SU-DHL-6 (cell line): ENCODE data around the gene NPFF.

Source experiments
- H2AFZ ChIP-seq: fragments of 200-600 bp; sonication (generic); 2 replicates; pipeline ENCODE4 v1.6.1; 2014; ENCODE audit warnings: low read depth, mild to moderate bottlenecking, moderate library complexity, mixed read lengths, antibody characterized with exemption, low read length; ENCODE audit not compliant: severe bottlenecking
- H3F3A ChIP-seq: fragments of 200-600 bp; shearing (Covaris generic); 2 replicates; pipeline ENCODE4 v1.6.0; 2016; ENCODE audit warnings: antibody characterized with exemption, mild to moderate bottlenecking; ENCODE audit not compliant: insufficient read depth
- H3K27ac ChIP-seq: fragments of 200-600 bp; sonication (generic); 2 replicates; pipeline ENCODE4 v1.5.1; 2016; ENCODE audit warnings: low read depth, mild to moderate bottlenecking, low read length, moderate library complexity, mixed read lengths
- H3K27me3 ChIP-seq: fragments of 200-600 bp; sonication (generic), shearing (Covaris generic); 2 replicates; pipeline ENCODE4 v1.6.0; 2014; ENCODE audit warnings: mild to moderate bottlenecking, low read length
- H3K36me3 ChIP-seq: fragments of 200-600 bp; sonication (generic); 2 replicates; pipeline ENCODE4 v1.6.1; 2014; ENCODE audit warnings: mild to moderate bottlenecking, low read length, mixed read lengths
- H3K4me2 ChIP-seq: fragments of 300-600, 200-600 bp; shearing (Covaris generic), sonication (generic); 2 replicates; pipeline ENCODE4 v1.6.0; 2014; ENCODE audit warnings: low read length, low read depth, mild to moderate bottlenecking; ENCODE audit not compliant: poor library complexity, severe bottlenecking
- H3K4me3 ChIP-seq: fragments of 200-600 bp; sonication (generic); 2 replicates; pipeline ENCODE4 v1.5.1; 2014; ENCODE audit warnings: antibody characterized with exemption, low read length, mild to moderate bottlenecking, mixed read lengths; ENCODE audit not compliant: insufficient read depth, poor library complexity, severe bottlenecking
- H3K79me2 ChIP-seq: fragments of 200-600 bp; sonication (generic); 2 replicates; pipeline ENCODE4 v1.6.1; 2014; ENCODE audit warnings: mild to moderate bottlenecking, low read length, moderate library complexity; ENCODE audit not compliant: insufficient read depth
- H3K9ac ChIP-seq: fragments of 200-600 bp; sonication (generic); 2 replicates; pipeline ENCODE4 v1.7.0; 2014; ENCODE audit warnings: mild to moderate bottlenecking, low read length
- H3K9me2 ChIP-seq: fragments of 200-600 bp; sonication (generic); replicated peaks from 2 replicates; pipeline ENCODE4 v1.6.1; 2014; ENCODE audit warnings: low read length; ENCODE audit not compliant: insufficient read depth
- H3K9me3 ChIP-seq: fragments of 200-600 bp; sonication (generic); 2 replicates; pipeline ENCODE4 v1.6.1; 2014; ENCODE audit warnings: low read length, mixed read lengths; ENCODE audit not compliant: insufficient read depth
- H4K20me1 ChIP-seq: fragments of 200-600 bp; sonication (generic); 2 replicates; pipeline ENCODE4 v1.6.1; 2014; ENCODE audit warnings: low read depth, mild to moderate bottlenecking, antibody characterized with exemption, low read length, moderate library complexity, mixed read lengths
- CTCF ChIP-seq: fragments of 200-600 bp; sonication (generic); IDR thresholded peaks from one replicate; pipeline ENCODE4 v1.5.1; 2017; ENCODE audit warnings: antibody characterized with exemption, mild to moderate bottlenecking, low read length, moderate library complexity; ENCODE audit not compliant: insufficient read depth, poor library complexity, severe bottlenecking
- EZH2phosphoT487 ChIP-seq: fragments of 200-600 bp; sonication (generic), shearing (Covaris generic); conservative IDR thresholded peaks from 2 replicates; pipeline ENCODE4 v1.6.1; 2018; ENCODE audit warnings: mild to moderate bottlenecking, antibody characterized with exemption, low read length, moderate library complexity, mixed read lengths

NPFF gene

GRCh38 chr12:53476769-53477209, 30.5 kb downstream of the NPFF start:
- no peaks in the 10 kb centered on the region for H3K9me2 ChIP-seq
- peaks cover 31% of the 10 kb centered on the region; the same call in 1 of the 2 replicates for H4K20me1 ChIP-seq
- H3F3A ChIP-seq = peaks cover 81% of the 10 kb centered on the region
- H3K27me3 ChIP-seq = no peaks in the 10 kb centered on the region
- no peak overlapping the region for H3K4me2 ChIP-seq
- TF ChIP-seq CTCF = peak; percentile 28
- no peak for TF ChIP-seq EZH2phosphoT487
- H2AFZ ChIP-seq = no peak overlapping the region
- no peak overlapping the region for H3K9ac ChIP-seq
- no peaks in the 10 kb centered on the region for H3K9me3 ChIP-seq
- H3K27ac ChIP-seq = no peak overlapping the region
- peaks cover 31% of the 10 kb centered on the region for H3K79me2 ChIP-seq
- peaks cover 67% of the 10 kb centered on the region for H3K36me3 ChIP-seq
- H3K4me3 ChIP-seq = no peak overlapping the region

GRCh38 chr12:53474819-53475218, 32.5 kb downstream of the NPFF start:
- H4K20me1 ChIP-seq = peaks cover 24% of the 10 kb centered on the region; the same call in 1 of the 2 replicates
- no peak overlapping the region for H3K9ac ChIP-seq

GRCh38 chr12:53474077-53474476, 33.2 kb downstream of the NPFF start:
- Histone ChIP-seq H3K9ac (no peak overlapping the region), H3K9me2 (no peaks in the 10 kb centered on the region), H4K20me1 (peaks cover 22% of the 10 kb centered on the region; the same call in 1 of the 2 replicates), H3K4me3 (no peak overlapping the region), H3K9me3 (no peaks in the 10 kb centered on the region), H2AFZ (no peak overlapping the region), H3K27ac (no peak overlapping the region), H3K79me2 (peaks cover 31% of the 10 kb centered on the region), H3F3A (peaks cover 65% of the 10 kb centered on the region), H3K36me3 (peaks cover 68% of the 10 kb centered on the region), H3K4me2 (no peak overlapping the region), H3K27me3 (no peaks in the 10 kb centered on the region)
- TF ChIP-seq EZH2phosphoT487 = no peak
- no peak for TF ChIP-seq CTCF

More at GRCh38 chr12:53474819-53475218, 32.5 kb downstream of the NPFF start:
- Histone ChIP-seq H3F3A (peaks cover 72% of the 10 kb centered on the region), H3K4me3 (no peak overlapping the region), H3K36me3 (peaks cover 69% of the 10 kb centered on the region), H3K27ac (no peak overlapping the region), H3K9me2 (no peaks in the 10 kb centered on the region), H3K79me2 (peaks cover 31% of the 10 kb centered on the region), H3K4me2 (no peak overlapping the region), H2AFZ (no peak overlapping the region), H3K27me3 (no peaks in the 10 kb centered on the region), H3K9me3 (no peaks in the 10 kb centered on the region)
- TF ChIP-seq EZH2phosphoT487 (no peak), CTCF (no peak)
